GM11168 (cell line): ENCODE results near the gene MAPK8IP1.
"Not testable (repeated sequence)": the region's sequence is repeated elsewhere in the genome, so short reads cannot be mapped to it uniquely, and the experiment has no call there.

Experiments
- in situ Hi-C: fragments of 300-500 bp; cut with MboI; formaldehyde crosslinking; loops from one replicate; pipeline ENCODE4 v1.12.0; 2022; ENCODE audit warnings: low sequenced_read_pairs; ENCODE audit not compliant: unreplicated experiment

The MAPK8IP1 gene

DNA sequence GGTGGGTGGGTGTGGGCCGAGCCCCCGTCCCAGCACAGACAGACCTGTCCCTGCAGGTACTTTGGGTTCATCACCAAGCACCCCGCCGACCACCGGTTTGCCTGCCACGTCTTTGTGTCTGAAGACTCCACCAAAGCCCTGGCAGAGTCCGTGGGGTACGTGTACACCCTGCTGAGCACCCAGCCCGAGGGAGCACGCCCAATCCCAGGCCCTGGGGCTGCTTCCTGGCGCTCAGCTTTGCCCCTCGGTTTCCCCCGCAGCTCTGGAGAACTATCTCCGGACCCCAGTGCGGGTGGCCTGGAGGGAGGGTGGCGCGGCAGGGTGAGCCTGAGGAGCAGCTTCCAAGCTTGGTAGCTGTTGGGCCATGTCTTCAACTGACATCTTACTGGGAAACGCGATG is 19.6 kb downstream of the MAPK8IP1 start:
- in situ Hi-C loops: no loop called here

DNA sequence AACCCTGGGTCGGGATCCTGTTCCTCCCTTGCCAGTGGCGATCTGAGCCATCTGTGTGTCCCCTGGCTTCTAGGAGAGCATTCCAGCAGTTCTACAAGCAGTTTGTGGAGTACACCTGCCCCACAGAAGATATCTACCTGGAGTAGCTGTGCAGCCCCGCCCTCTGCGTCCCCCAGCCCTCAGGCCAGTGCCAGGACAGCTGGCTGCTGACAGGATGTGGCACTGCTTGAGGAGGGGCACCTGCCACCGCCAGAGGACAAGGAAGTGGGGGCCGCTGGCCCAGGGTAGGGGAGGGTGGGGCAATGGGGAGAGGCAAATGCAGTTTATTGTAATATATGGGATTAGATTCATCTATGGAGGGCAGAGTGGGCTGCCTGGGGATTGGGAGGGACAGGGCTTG is 20.1 kb downstream of the MAPK8IP1 start:
- in situ Hi-C loops: not testable (repeated sequence)

GRCh38 chr11:45906096-45906682 is 20.7 kb downstream of the MAPK8IP1 start:
- in situ Hi-C loops: no loop called here

DNA sequence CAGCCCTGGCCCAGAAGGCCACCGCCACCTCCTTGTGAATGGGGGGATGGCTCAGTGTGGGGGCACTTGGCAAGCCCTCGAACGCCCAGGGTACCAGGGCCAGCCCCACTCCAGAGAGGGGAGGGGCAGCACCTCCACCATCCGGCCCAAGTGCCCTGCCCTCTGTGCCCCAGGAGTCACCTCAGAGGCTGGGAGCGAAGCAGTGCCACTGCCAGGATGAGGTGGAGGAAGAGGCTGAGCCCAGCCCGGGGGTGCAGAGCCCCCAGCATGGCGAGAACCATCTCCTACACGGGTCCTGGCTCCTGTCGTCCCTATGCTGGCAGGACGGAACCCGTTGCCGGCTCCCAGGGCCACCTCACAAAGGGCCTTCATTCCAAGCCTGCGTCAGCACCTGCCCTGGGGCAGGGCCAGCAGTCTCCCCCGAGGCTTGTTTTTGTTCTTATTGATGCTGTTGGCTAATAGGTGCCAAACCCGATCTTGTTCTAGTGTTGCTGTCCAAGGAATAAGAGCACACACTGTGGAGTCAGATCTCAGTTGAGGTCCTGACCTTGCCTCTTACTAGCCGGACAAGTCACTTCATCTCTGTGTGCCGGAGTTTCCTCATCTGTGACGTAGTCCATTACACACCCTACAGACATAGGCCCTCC is 21.6 kb downstream of the MAPK8IP1 start, which contains the start of gene FREY1:
Gene FREY1 (minus strand): TSS at position 307 of the 647 bp plus-strand sequence. CDS start 26 bp downstream, at position 281.
- in situ Hi-C loops: no loop called here

DNA sequence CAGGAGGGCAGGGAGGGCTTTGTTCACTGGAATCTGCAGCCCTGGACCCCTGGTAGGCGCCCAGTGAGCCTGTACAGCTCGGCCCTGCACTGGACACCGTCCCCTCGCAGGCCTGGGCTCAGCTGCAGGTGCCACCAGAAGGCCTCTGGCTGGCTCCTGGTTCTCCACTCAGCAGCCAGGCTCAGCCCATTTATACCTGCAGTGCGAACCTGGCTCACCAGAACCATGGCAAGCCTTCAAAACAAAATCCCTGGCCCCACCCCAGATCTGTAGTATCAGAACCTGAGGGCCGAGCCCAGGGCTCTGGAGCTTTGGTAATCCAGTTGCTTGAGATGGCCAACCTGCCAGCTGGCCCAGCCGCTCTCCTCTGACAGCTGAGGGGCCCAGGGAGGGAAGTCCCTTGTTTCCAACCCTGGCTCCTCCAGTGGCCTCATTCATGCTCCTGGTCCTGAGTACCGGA is 22.5 kb downstream of the MAPK8IP1 start:
- in situ Hi-C loops: no loop called here

DNA sequence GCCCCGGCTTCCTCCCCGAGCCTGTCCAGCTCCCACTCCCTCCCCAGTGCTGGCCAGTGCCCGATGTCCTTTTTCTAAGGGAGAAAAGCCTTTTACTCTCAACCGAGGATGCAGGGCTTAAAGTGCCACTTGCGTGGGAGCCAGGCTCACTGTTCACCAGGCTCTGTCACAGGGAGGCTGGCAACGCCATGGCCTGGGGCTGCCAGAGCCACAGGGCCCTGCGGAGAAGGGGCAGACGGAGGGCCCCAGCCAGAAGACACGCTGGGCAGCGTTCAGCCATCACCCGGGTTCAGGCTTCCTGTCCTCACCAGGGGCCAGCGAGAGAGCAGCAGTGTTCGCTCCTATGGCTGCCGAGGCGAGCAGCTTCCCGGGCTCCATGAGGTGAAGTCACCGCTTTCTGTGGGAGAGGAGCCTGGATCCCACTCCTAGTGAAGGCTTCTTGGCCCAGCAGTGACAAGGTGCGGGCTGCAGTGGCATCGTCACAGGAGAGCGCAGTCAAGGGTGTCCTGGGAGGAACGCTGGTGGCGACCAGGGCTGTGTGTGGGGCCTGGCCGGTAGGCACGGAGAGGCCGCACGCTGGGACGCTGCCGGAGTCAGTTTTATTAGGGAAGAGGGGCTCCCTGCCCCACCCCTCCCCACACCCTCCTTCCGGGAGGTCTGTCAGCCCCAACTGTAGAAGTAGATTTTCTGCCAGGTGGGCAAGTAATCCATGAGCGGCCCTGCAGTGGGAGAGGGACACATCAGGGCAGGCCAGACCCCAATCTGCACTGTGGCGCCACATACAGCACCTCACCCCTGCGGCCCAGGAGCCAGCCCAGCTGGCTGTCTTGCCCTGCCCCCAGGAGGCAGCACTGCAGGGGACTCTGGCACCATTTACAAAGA is 24.4 kb downstream of the MAPK8IP1 start:
- in situ Hi-C loops: no loop called here

- in situ Hi-C loops: no loop called here
Measured at GRCh38 chr11:45910623-45911022, 25.2 kb downstream of the MAPK8IP1 start.

- in situ Hi-C loops: no loop called here
Measured at GRCh38 chr11:45913514-45913913, 28.1 kb downstream of the MAPK8IP1 start.

- in situ Hi-C loops: no loop called here
Measured at GRCh38 chr11:45913942-45914635, 28.6 kb downstream of the MAPK8IP1 start.

DNA sequence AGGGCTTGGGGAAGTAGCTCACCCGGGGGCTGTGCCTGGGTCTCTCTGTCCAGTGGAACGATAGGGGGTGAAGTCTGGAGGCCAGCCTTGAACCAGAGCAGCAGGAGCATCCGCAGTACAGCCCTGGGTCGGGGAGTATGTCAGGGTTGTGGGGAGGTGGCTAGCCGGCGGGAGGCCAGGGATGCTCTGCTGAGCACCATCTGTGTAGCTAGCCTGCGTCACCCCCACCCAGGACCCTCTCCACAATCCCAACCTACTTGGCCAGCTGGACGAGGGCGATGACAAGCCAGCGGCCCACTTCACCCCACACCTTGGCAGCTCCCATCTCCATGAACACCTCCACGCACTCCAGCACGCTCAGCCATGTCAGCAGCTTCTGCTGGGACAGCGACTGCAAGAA is 30.0 kb downstream of the MAPK8IP1 start:
- in situ Hi-C loops: no loop called here

DNA sequence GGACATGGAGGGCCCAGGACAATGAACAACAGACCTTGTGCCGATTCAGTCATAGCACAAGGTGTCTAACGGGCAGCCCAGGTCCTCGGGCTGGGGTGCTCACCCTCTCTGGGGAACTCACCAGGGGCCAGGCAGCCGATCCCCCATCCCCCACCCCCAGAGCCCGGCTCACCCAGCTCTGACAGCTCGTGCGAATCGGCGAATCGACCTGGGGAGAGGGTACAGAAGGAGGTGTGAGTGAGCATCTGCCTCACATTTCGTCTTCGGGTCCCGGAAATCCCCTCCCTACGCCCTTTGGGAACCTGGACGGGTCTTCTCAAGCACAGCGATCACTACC is 31.8 kb downstream of the MAPK8IP1 start:
- in situ Hi-C loops: no loop called here

GRCh38 chr11:45917623-45918330 is 32.3 kb downstream of the MAPK8IP1 start, which contains the start of gene PEX16:
TSS of gene PEX16 (minus strand) at chr11:45917877. CDS start at chr11:45917811, 66 bp downstream.
- in situ Hi-C loops: no loop called here

GRCh38 chr11:45918331-45918941 is 33.0 kb downstream of the MAPK8IP1 start:
- in situ Hi-C loops: no loop called here

DNA sequence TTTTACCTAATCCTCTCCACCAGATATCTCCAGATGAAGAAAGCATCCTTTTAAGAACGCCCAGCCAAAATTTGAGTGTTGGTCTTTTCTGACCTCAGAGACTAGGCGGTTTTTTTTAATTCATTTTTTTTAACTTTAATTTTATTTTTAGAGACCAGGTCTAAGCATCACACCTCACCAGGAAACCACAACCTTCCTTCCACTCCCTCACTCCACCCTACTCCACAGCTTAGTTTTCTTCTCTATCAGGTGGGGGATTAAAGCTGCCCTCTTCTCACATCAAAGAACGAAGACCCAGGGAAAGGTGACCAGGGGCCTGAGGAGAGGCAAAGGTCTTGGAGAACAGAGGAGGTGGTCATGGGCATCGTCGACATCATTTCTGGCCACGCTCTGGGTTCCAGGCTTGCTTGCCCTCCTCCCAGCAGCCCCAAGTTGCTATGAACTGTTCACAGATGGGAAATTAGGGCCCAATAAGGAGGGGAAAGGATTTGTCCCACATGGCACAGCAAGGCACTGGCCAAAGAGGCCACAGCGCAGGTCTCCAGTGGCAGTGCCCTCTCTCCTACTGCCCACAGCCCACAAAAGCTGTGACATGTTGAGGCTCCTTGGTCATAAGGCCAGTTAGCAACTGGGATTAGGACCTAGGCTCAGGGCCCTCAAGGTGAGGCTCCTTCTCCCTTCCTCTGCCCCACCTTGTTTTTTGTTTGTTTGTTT is 33.7 kb downstream of the MAPK8IP1 start:
- in situ Hi-C loops: no loop called here

GRCh38 chr11:45919806-45920530 is 34.5 kb downstream of the MAPK8IP1 start:
- in situ Hi-C loops: no loop called here

GRCh38 chr11:45920531-45921477 is 35.4 kb downstream of the MAPK8IP1 start:
- in situ Hi-C loops: no loop called here
